GM19238 (cell line): ENCODE results near the gene USP51.
"Not testable (repeated sequence)": the region's sequence is repeated elsewhere in the genome, so short reads cannot be mapped to it uniquely, and the experiment has no call there.

Source experiments
- DNase-seq: peaks from one replicate; pipeline ENCODE4 v3.0.0; 2011; ENCODE audit warnings: low spot score; ENCODE audit not compliant: insufficient read length

The USP51 gene

GRCh38 chrX:55465791-55466190 lies 23.9 kb downstream of the USP51 start:
- not testable (repeated sequence) for DNase-seq

DNA sequence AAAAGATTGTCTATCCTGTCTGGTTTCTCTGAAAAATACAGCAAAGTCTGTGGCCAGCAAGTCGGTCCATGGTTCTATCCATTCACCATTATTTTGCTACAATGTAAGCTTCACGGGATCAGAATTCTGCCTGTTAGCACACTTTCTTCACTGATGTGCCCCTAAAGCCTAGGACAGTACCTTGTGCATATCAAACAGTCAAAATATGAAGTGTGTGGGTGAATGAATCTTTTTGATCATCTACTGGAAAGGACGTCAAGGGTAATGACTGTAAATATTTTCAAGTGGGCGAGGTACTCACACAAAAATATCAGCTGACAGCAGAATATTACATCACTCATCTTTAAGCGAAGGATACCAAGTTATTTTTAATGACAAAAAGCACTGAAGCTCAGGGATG lies 24.5 kb downstream of the USP51 start:
- not testable (repeated sequence) for DNase-seq

DNA sequence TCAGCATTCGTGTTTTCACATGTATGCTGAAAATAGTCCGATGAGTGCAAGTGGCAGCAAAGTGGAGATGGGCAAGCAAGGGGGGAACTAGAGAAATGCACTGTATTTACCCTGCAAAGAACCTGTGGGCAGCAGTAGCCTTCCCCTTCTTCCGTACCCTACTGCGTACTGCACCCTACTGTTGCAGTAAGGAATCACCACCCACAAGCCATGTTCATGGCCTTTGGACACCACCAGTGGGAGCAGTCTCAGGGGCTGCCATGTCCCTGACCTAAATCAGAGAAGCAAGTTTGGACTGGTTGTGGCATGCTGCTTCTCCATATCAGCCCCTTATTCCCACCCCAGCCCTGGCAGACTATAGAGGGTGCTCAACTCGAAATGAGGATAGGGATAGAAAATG lies 25.6 kb downstream of the USP51 start:
- not testable (repeated sequence) for DNase-seq

DNA sequence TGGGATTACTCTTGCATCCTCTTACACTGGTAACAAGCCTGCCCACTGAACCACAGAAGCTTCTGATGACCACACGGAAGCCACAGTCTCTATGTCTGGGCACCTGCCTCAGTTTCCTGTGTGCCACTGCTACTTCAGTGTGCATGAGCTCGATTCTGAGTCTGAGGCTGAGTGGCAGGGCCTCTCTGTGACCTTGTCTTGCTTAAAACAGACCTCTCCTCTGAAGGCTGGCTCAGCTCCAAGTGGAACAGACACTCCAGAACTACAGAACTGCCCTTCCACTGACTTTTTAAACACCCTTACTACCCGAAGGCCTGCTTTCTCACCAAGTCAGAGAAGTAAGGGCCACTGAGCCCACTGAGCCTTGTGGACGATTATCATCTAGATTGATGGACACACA lies 29.7 kb downstream of the USP51 start:
- not testable (repeated sequence) for DNase-seq

DNA sequence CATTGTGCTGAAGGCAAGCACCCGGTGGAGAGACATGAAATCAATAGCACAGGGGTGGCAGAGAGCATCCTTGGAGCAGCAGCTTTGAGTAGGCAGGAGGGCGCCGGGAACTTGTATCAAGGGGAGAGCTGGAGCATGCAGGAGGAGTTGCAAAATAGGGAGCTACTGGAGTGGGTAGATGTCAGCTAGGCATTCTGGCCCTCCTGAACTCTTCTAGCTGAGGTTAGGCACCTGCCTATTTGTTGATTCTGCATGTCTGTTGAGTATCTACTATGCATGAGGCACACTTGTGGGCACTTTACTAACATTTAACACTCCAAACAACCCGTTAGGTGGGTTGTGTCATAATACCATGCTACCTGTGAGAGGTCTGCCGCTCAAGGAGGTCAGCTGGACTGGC lies 30.2 kb downstream of the USP51 start:
- DNase-seq, result not testable (repeated sequence)

DNA sequence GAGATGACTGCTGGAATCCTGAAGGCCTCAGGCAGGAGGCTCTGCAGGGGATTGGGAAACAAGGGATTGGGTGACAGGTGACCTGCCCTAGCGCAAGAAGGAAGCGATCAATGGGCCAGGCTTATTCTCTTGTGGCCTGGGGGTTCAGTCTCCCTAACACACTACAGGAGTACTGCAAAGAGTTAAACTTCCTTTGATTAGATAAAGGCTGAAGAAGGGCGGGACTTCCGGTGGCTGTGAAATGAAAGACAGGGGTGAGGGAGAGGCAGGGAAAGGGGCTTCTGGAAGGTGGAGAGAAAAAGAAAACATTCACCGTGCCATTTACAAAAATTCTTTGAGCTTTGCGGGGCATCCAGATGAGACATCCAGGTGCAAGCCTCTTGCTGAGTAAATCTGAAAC lies 33.9 kb downstream of the USP51 start:
- DNase-seq, result not testable (repeated sequence)

DNA sequence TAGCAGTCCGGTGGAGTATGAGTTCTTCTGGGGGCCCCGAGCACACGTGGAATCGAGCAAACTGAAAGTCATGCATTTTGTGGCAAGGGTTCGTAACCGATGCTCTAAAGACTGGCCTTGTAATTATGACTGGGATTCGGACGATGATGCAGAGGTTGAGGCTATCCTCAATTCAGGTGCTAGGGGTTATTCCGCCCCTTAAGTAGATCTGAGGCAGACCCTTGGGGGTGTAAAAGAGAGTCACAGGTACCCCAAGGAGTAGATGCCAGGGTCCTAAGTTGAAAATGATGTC lies 36.9 kb downstream of the USP51 start:
- no peak for DNase-seq

GRCh38 chrX:55451990-55452832 lies 37.4 kb downstream of the USP51 start, which contains the start of gene MAGEH1:
Gene MAGEH1, plus strand, starts transcription at chrX:55452127. Its CDS starts 248 bp downstream, at chrX:55452375.
- DNase-seq, result peak; percentile 47

DNA sequence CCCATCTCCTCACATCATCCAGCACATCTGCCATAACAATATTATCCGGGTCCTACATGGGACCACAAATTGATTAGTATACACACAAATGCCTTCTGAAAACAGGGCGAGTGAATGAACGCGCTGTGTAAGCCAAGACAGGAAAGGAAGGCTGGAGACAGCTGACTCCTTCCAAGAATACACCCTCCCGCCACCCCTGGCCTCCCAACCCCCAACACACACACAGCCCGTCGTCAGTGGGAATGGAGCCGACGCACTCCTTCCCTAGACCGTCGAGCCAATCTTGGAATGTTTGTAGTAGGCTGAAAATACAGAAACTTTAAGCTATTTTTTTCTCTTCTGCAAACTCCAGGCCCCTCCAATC lies 38.0 kb downstream of the USP51 start:
- DNase-seq, result no peak

DNA sequence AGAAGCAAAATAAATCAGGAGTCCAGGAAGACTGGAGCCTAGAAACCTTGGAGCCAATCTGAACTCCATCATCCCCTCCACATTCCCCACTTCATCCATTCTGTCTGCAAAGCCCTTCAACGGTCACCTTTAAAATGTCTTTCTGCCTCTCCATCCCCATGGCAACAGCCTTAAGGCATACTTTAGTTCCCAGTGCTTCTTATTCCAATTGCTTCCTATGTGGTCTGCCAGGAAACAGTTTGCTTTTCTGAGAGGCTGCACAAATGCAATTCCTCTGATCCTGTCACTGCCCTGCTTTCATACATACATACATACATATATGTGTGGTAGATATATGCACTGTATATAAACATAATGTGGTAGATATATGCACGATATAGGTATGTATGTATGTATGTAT lies 38.5 kb downstream of the USP51 start:
- no peak for DNase-seq

- no peak for DNase-seq
These were observed 39.4 kb downstream of the USP51 start for GRCh38 chrX:55450259-55450658.

GRCh38 chrX:55443468-55443867 lies 46.2 kb downstream of the USP51 start:
- not testable (repeated sequence) for DNase-seq
